Effector memory CD8-positive, alpha-beta T cell (primary cell): Measurements from ENCODE around the gene USP26.
"Not testable (repeated sequence)": the region's sequence is repeated elsewhere in the genome, so short reads cannot be mapped to it uniquely, and the experiment has no call there.

Experiments used
- ATAC-seq: fragments of 150-1000 bp; cut with Tn5 transposase; replicated peaks from 2 replicates; pipeline ENCODE4 v1.10.0; 2021; ENCODE audit warnings: mild to moderate bottlenecking, moderate library complexity
- DNase-seq, 3 experiments: peaks; one replicate each; pipeline ENCODE4 v3.0.0; 2021
- H3K27ac Mint-ChIP-seq, 2 donors: one replicate each; pipeline ENCODE4 v1.8.0; 2022; ENCODE audit warnings: mild to moderate bottlenecking in 2 of 2, mixed read lengths in 2 of 2, moderate library complexity in 2 of 2
- H3K27me3 Mint-ChIP-seq, 2 donors: one replicate each; pipeline ENCODE4 v1.8.0; 2022; ENCODE audit warnings: mixed read lengths in 2 of 2
- H3K36me3 Mint-ChIP-seq: one replicate; pipeline ENCODE4 v1.8.0; 2022; ENCODE audit warnings: mild to moderate bottlenecking, moderate library complexity, mixed read lengths; ENCODE audit not compliant: insufficient read depth
- H3K4me1 Mint-ChIP-seq, 2 donors: one replicate each; pipeline ENCODE4 v1.8.0; 2022; ENCODE audit warnings: low read depth in 2 of 2, mixed read lengths in 2 of 2
- H3K4me3 Mint-ChIP-seq, 2 donors: one replicate each; pipeline ENCODE4 v1.8.0; 2022; ENCODE audit warnings: mild to moderate bottlenecking in 2 of 2, mixed read lengths in 2 of 2, moderate library complexity in 2 of 2
- H3K9me3 Mint-ChIP-seq, 2 donors: one replicate each; pipeline ENCODE4 v1.8.0; 2022; ENCODE audit warnings: mixed read lengths in 2 of 2

The USP26 gene

GRCh38 chrX:132986556-132986955 is 110.4 kb downstream of the USP26 start:
- H3K27ac Mint-ChIP-seq, result no peak overlapping the region
- no peaks in the 10 kb centered on the region for H3K4me1 Mint-ChIP-seq
- no peak for DNase-seq
- no peaks in the 10 kb centered on the region for H3K9me3 Mint-ChIP-seq
- ATAC-seq, result no peak
- H3K36me3 Mint-ChIP-seq, result no peaks in the 10 kb centered on the region
- peaks cover 12 to 14% of the 10 kb centered on the region in 2 donors for H3K27me3 Mint-ChIP-seq
- H3K4me3 Mint-ChIP-seq, result no peak overlapping the region

- Mint-ChIP-seq H3K4me1 (no peaks in the 10 kb centered on the region), H3K9me3 (no peaks in the 10 kb centered on the region), H3K36me3 (no peaks in the 10 kb centered on the region), H3K27me3 (peaks cover 12 to 14% of the 10 kb centered on the region in 2 donors), H3K4me3 (no peak overlapping the region), H3K27ac (no peak overlapping the region)
- no peak for ATAC-seq
- no peak for DNase-seq
Measured at GRCh38 chrX:132984058-132984650, 112.8 kb downstream of the USP26 start.

- Mint-ChIP-seq H3K27me3 (peaks cover 12 to 14% of the 10 kb centered on the region in 2 donors), H3K27ac (no peak overlapping the region), H3K9me3 (no peaks in the 10 kb centered on the region), H3K4me1 (no peaks in the 10 kb centered on the region), H3K4me3 (no peak overlapping the region), H3K36me3 (no peaks in the 10 kb centered on the region)
- DNase-seq, result no peak
- no peak for ATAC-seq
Measured at GRCh38 chrX:132983496-132983895, 113.4 kb downstream of the USP26 start.

GRCh38 chrX:132980035-132980434 is 116.9 kb downstream of the USP26 start:
- not testable (repeated sequence) for DNase-seq, H3K4me1 Mint-ChIP-seq, H3K4me3 Mint-ChIP-seq, ATAC-seq, H3K36me3 Mint-ChIP-seq, H3K9me3 Mint-ChIP-seq, H3K27ac Mint-ChIP-seq
- H3K27me3 Mint-ChIP-seq, result peaks cover 12% of the 10 kb centered on the region in 2 donors
